ENCODE data around the gene FRMD4A.

FRMD4A gene

DNA sequence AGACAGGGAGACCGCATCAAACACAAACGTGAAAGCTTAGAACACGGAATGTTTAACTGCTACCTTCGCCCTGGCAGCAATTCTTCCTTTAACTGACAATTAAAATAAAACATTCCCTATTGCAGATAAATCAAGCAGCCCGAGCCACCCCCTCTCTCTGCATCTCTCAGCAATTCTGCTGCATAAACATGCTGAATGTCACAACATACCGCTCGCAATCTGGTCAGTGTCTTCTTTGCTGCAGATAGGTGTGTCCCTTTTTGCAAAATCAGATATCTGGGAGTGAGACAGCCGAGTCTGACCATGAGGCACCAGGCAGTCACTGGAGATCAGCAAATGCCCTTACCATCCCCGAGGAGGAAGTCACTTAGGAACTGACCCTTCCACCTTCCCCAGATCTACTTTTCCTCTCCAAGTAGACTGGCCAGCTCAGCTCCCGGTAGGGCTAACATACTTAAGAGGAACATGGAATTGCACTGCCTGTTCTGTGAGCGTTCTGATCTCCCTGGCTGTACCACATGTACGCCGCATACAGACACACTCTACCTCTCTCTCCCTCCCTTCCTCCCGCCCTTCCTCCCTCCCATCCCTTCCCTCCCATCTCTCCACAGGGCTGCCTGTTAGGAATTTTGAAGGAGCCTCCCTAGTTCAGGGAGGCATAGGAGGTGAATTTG lies at the start of gene FRMD4A:
FRMD4A (minus strand) TSS at position 537 of the 674 bp plus-strand sequence.
- no peak for DNase-seq

GRCh38 chr10:14379556-14380280 lies 49.0 kb upstream of the FRMD4A start:
- DNase-seq: no peak

DNA sequence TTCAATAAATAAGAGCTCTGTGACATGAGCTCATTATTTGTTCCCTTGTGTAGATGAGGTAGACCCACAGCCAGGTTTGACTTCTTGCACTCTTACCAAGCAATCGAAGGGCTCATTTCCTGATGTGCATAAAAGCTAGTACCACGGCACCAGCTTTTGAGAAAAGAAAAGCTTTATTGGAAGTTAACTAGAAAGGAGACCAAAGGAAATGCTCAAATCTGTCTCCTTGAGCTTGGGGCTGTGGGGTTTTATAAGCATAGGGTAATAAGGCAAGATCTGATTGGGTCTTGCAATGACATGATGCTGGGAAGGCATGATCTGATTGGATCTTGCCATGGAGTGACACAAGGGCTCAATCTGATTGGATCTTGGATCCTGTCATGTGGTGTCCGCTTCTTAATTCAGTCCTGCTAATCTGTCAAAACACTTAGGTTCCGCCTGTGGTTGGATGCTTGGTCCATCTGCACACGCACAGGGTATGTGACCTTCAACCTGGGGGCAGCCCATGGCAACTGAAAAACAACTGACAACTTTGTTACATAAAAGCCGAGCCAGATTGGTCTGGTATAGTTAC lies 47.8 kb upstream of the FRMD4A start:
- no peak for DNase-seq

GRCh38 chr10:14377591-14378175 lies 47.0 kb upstream of the FRMD4A start:
- no peak for DNase-seq

DNA sequence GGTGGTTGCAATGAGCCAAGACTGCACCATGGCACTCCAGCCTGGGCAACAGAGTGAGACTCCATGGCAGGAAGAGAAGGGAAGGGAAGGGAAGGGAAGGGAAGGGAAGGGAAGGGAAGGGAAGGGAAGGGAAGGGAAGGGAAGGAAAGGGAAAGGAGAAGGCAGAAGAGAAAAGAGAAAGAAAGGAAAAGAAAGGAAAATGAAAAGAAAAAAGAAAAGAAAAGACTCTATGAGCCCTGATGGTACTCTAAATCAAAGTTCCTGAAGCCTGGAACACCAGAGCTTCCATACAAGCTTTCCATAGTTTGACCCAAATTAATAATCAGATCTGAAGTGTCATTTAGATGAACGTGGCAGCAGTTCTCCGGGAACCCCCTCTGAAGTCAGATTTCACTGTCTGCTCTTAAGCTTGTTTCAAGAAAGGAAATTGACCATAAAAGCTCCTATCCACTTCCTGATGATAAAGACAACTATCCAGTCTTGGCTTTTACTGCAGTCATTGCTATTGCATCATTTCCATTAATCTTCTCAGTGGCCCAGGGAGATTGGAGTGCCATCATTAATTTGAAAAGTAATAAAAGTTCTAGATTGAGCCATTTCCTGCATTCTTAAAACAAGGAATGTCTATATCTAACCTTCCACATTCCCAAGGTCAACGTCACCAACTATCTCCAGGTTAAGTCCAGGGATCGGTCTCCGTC lies 44.2 kb upstream of the FRMD4A start:
- no peak for DNase-seq

GRCh38 chr10:14372606-14373005 lies 41.9 kb upstream of the FRMD4A start:
- no peak for DNase-seq

DNA sequence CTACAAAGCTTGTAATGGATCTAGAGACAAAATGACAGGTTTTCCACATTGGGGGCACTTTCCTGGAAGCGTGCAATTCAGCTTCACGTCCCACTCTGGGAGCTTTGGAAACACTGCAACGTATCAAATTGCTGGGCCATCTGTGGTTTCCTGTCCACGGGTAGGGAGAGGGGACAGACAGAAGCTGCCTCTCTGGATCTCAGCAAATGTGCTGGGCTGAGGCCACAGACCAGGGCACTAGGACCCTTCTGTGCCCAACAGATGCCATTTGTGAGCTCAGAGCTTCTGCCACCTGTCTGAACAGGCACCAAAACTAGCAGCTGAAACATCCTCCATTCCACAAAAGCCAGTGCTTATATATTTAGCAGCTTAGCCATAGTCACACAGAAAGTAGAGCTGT lies 40.9 kb upstream of the FRMD4A start:
- DNase-seq: no peak

GRCh38 chr10:14370894-14371293 lies 40.2 kb upstream of the FRMD4A start:
- no peak for DNase-seq

GRCh38 chr10:14369906-14370305 lies 39.2 kb upstream of the FRMD4A start:
- DNase-seq: no peak

DNA sequence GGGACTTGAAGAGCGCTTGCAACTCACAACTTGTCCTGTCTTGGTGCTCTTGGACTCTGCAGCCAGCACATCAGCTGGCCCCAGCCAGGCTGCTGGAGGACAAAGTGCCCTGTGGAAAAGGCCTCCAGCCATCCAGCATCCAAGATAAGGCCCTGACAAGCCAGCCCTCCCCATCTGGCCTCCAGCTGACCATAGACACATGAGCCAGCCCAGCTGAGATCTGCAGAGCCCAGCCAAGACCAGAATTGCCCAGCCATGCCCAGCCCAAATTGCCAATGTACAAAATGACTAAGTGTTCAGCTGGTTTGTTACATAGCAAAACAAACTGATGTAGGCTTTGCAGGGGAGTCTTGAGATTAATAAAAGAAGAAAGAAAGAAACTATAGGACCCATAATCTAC lies 36.0 kb upstream of the FRMD4A start:
- DNase-seq: no peak

GRCh38 chr10:14365266-14365665 lies 34.5 kb upstream of the FRMD4A start:
- DNase-seq: no peak

GRCh38 chr10:14362104-14362503 lies 31.4 kb upstream of the FRMD4A start:
- DNase-seq: no peak

GRCh38 chr10:14360961-14361360 lies 30.2 kb upstream of the FRMD4A start:
- DNase-seq: no peak

- DNase-seq: no peak
Measured at GRCh38 chr10:14360515-14360914, 29.8 kb upstream of the FRMD4A start.

DNA sequence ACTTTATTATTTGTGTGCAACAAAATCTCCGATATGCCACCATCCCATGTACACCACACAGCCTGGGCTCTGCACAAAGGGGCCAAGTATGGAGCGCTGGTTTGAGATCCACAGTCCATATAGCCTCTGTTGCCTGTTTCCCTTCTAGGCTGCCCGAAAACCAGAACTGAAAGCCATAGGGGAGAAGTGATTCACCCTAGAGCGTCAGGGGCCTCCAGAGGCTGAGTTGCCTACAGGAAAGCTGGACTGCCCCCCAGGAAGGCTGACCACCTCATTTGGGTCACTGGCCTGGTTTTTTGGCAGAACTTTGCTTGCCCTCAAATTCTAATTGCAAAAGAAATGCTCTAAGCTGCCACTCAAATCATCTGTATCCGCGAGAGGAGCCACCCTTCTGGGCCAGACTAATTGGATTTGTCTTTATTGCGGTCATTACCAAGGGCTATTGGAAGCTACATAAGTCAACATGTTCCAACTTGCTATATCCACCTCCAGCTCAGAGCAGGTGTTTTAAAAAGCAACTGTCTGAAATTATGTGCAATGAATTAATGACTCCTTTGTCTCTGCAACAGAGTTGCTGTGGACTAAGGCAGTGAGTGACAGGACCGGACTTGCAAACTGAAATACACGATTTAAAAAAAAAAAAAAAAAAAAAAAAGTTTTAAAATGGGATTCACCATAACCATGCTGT lies 28.3 kb upstream of the FRMD4A start:
- DNase-seq: no peak

- no peak for DNase-seq
Measured at GRCh38 chr10:14356921-14357320, 26.2 kb upstream of the FRMD4A start.

GRCh38 chr10:14355750-14356149 lies 25.0 kb upstream of the FRMD4A start:
- DNase-seq: no peak

- no peak for DNase-seq
Measured at GRCh38 chr10:14353291-14353913, 22.7 kb upstream of the FRMD4A start.

DNA sequence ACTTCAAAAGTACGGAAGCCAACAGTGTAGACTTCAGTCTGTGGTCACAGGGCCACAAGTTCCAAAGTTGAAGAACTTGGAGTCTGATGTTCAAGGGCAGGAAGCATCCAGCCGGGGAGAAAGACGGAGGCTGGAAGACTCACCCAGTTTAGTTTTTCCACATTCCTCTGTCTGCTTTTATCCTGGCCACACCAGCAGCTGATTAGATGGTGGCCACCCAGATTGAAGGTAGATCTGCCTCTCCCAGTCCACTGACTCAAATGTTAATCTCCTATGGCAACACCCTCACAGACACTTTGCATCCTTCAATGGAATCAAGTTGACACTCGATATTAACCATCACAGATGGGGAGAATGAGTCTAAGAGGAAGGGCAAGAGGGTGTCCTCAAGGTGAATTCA lies 19.3 kb upstream of the FRMD4A start:
- DNase-seq: no peak

DNA sequence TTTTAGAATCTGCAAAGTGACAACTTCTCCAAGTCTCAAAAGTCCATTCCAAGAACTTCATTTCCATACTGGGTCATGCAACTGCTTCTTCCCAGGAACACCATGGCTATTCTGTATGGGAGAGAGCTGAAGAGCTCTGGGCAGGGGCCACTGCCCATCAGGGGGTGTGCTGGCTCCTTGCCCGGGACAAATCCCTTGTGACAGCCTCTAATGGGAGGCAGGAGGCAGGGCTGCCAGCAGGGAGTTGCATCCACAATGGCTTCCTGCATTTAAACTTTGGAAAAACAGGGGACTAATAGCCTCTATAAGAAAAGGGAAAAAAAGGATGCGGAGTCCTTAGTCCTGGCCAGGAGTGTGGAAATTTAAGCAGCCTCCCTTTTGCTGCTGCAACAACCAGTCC lies 18.4 kb upstream of the FRMD4A start:
- DNase-seq: no peak

GRCh38 chr10:14345262-14345661 lies 14.5 kb upstream of the FRMD4A start:
- no peak for DNase-seq

DNA sequence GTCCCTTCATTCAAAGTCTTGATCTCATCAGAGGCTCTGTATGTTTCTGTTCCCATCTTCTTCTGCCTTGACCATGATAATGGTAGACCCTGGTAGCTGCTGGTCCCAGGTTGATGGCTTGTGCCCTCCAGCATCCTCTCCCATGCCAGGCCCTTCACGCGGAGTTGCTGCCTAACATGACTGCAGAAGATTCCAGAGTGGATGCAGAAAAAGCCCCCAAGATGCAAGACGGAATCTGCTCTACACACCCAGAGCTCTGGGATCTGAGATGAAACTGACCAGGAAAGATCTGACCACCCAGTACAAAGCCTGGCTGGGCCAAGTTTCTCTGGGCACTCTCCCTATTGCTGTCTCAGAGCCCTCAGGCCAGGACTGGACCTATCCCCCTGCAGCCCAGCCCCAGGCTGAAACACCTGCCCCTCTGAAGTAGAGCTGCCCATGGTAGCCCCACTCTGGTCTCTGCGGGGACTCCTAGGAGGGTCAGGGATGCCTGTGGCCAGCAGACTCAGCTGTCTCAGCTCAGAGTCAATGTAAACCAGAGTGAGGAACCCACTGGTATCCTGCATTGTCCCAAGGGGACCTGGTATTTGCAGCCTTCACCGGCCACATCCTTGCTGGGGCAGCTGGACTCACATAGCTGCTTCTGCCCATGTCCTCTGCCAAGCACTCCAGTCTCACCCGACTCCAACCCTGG lies 9.5 kb upstream of the FRMD4A start:
- DNase-seq: no peak

All from NCI-H2029 treated with DMSO at 0.1 percent for 48 hours (cell line).